Progenitor cell of endocrine pancreas (in vitro differentiated cells): ENCODE results near the gene TMEM184B. TPM values are rescaled to one million over a fixed set of nuclear protein-coding genes. Genes with fewer than 3 reads are reported as not detected.

Source experiments
- DNase-seq: peaks from one replicate; pipeline ENCODE4 v3.0.0; 2021; ENCODE audit warnings: low spot score; ENCODE audit not compliant: unreplicated experiment
- H3K27ac Mint-ChIP-seq: 2 replicates; pipeline ENCODE4 v1.8.0; 2021; ENCODE audit warnings: mild to moderate bottlenecking, moderate library complexity, mixed read lengths
- H3K27me3 Mint-ChIP-seq: 2 replicates; pipeline ENCODE4 v1.8.0; 2021; ENCODE audit warnings: mixed read lengths
- H3K36me3 Mint-ChIP-seq: 2 replicates; pipeline ENCODE4 v1.8.0; 2022; ENCODE audit warnings: mixed read lengths; ENCODE audit not compliant: insufficient read depth
- H3K4me1 Mint-ChIP-seq: 2 replicates; pipeline ENCODE4 v1.8.0; 2021; ENCODE audit warnings: low read depth, mixed read lengths
- H3K4me3 Mint-ChIP-seq: 2 replicates; pipeline ENCODE4 v1.8.0; 2021; ENCODE audit warnings: low read depth, mild to moderate bottlenecking, moderate library complexity, mixed read lengths
- H3K9me3 Mint-ChIP-seq: 2 replicates; pipeline ENCODE4 v1.8.0; 2021; ENCODE audit warnings: low read depth, mixed read lengths
- CTCF ChIP-seq: fragments of 200-600 bp; sonication (generic); IDR thresholded peaks from one replicate; pipeline ENCODE4 v1.5.0; 2021; ENCODE audit warnings: antibody characterized with exemption, mild to moderate bottlenecking; ENCODE audit not compliant: unreplicated experiment
- total RNA-seq: library from RNA; stranded (reverse); gene quantifications from 2 replicates; pipeline ENCODE4 v1.2.1, GENCODE V29; 2021

The TMEM184B gene
- total RNA-seq, 1 donor from 2014 or later = 71.7 TPM

GRCh38 chr22:38309614-38310517 lies 37.1 kb upstream of the TMEM184B start:
- TF ChIP-seq CTCF = no peak
- DNase-seq = no peak
- Mint-ChIP-seq H3K36me3 (peaks cover 11% of the 10 kb centered on the region), H3K4me3 (no peak overlapping the region), H3K4me1 (peaks cover 32% of the 10 kb centered on the region), H3K27me3 (no peaks in the 10 kb centered on the region), H3K9me3 (no peaks in the 10 kb centered on the region), H3K27ac (peak overlapping the region; percentile 41)

- H3K27ac Mint-ChIP-seq = peak overlapping the region; percentile 82
- DNase-seq = no peak
- peaks cover 23% of the 10 kb centered on the region for H3K4me1 Mint-ChIP-seq
- no peak overlapping the region for H3K4me3 Mint-ChIP-seq
- peaks cover 15% of the 10 kb centered on the region for H3K36me3 Mint-ChIP-seq
- H3K9me3 Mint-ChIP-seq = no peaks in the 10 kb centered on the region
- no peaks in the 10 kb centered on the region for H3K27me3 Mint-ChIP-seq
- TF ChIP-seq CTCF = no peak
Measured at GRCh38 chr22:38308791-38309498, 36.1 kb upstream of the TMEM184B start.

GRCh38 chr22:38305471-38306448 lies 33.0 kb upstream of the TMEM184B start:
- no peak for TF ChIP-seq CTCF
- peaks cover 15% of the 10 kb centered on the region for H3K4me1 Mint-ChIP-seq
- peak overlapping the region; percentile 93 for H3K27ac Mint-ChIP-seq
- no peaks in the 10 kb centered on the region for H3K9me3 Mint-ChIP-seq
- no peak for DNase-seq
- no peak overlapping the region for H3K4me3 Mint-ChIP-seq
- peaks cover 19% of the 10 kb centered on the region for H3K36me3 Mint-ChIP-seq
- no peaks in the 10 kb centered on the region for H3K27me3 Mint-ChIP-seq

- no peak for DNase-seq
- H3K4me3 Mint-ChIP-seq = no peak overlapping the region
- no peaks in the 10 kb centered on the region for H3K27me3 Mint-ChIP-seq
- peaks cover 13% of the 10 kb centered on the region for H3K4me1 Mint-ChIP-seq
- H3K9me3 Mint-ChIP-seq = no peaks in the 10 kb centered on the region
- peak; percentile 10 for TF ChIP-seq CTCF
- no peak overlapping the region for H3K27ac Mint-ChIP-seq
- peaks cover 24% of the 10 kb centered on the region for H3K36me3 Mint-ChIP-seq
Measured at GRCh38 chr22:38304526-38304925, 31.7 kb upstream of the TMEM184B start.

- Mint-ChIP-seq H3K4me1 (peaks cover 13% of the 10 kb centered on the region), H3K27me3 (no peaks in the 10 kb centered on the region), H3K4me3 (no peak overlapping the region), H3K9me3 (no peaks in the 10 kb centered on the region), H3K36me3 (peaks cover 26% of the 10 kb centered on the region), H3K27ac (peak overlapping the region; percentile 43)
- no peak for TF ChIP-seq CTCF
- DNase-seq = no peak
Measured at GRCh38 chr22:38303974-38304373, 31.2 kb upstream of the TMEM184B start.
